AG10803 (cell line): ENCODE measurements around the gene SIGLEC6.

Experiments
- DNase-seq: peaks from one replicate; pipeline ENCODE4 v3.0.0; 2010; ENCODE audit warnings: low read depth
- H3K4me3 ChIP-seq: 2 replicates; pipeline ENCODE4 v1.5.1; 2011; ENCODE audit warnings: mild to moderate bottlenecking, low read length, control low read depth
- CTCF ChIP-seq: conservative IDR thresholded peaks from 2 replicates; pipeline ENCODE4 v1.5.1; 2011; ENCODE audit warnings: mild to moderate bottlenecking, low read length, control low read depth, inconsistent platforms

Gene SIGLEC6

DNA sequence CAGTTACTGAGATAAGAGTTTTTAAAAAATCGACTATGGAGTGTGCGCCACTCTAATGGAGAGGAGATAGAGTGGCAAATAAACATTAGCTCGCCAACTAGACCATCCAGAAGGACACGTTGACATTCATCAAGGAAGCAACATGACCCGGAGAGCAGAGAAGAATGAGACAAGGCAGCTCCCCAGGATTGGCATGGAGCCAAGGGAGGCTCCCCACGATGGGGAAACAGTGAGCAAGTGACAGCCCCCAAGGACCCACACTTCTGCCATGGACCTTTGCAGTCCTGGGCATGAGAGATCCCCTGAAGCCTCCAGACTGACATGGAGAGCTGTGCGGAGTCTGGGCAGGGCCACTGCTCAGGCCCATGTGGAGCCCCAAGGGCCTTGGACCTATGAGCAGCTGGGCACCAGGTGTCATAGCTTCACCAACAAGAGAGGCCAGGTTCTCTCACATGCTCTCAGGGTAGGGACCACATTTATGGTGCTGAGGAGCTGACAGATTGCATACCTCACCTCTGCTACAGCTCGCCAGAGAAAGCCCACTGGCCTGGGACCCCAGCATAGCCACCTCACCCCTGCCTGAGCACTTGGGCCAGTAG is 6.7 kb downstream of the SIGLEC6 start:
- no peak overlapping the region for H3K4me3 ChIP-seq
- no peak for TF ChIP-seq CTCF
- no peak for DNase-seq

DNA sequence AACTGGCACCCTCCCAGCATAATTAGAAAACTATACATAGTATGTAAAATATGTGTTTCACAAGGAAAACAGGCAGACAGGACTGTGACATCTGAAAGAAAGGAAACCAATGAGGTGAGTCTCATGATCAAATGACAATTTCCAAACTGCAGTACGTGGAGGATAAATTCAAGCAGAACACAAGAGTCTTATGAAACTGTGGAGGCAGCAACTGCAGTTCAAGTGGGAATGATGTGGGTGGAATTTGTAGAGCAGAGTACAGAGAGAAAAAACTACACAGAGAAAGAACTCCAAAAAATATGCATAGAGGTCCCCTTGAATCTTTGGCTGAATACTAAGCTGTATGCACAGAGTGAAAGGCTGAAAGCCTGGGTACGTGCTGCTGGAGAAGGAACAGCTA is 9.7 kb downstream of the SIGLEC6 start:
- no peak overlapping the region for H3K4me3 ChIP-seq
- TF ChIP-seq CTCF: no peak
- no peak for DNase-seq

DNA sequence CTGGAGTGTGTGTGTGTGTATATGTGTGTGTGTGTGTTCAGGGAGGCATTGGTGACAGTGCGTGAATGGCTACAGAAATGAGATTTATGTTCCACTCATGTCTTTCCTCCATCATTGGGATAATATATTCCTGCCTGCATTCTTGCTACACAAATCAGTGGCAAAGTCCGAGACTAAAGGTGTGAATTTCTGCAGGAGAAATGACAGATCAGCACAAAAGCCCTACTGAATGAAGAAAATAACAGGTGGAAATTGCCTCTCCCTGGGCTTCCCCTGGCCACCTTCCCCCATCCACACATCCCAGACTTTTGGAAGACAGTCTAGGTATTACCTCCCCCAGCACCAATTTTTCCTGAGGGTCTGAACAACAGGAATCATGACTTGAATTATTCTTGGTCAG is 10.1 kb downstream of the SIGLEC6 start:
- no peak for TF ChIP-seq CTCF
- no peak for DNase-seq
- H3K4me3 ChIP-seq: no peak overlapping the region

DNA sequence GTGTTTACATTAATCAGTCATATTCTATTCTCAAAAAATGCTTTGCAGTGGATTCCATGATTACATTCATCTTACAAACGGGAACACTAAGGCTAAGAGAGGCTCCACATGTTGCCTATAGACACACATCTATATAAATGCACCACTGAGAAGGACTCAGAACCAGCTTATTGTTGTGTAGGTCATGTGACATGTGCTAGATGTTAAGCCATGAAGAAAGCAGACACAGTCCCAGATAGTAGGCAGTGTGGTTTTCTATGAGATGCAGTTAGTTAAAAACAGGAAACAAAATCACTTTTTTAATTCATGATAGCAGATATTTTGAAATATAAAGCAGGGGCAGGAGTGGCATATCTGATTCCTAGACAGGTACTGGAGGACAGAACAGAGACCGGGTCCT is 10.7 kb downstream of the SIGLEC6 start:
- no peak for DNase-seq
- no peak overlapping the region for H3K4me3 ChIP-seq
- no peak for TF ChIP-seq CTCF

DNA sequence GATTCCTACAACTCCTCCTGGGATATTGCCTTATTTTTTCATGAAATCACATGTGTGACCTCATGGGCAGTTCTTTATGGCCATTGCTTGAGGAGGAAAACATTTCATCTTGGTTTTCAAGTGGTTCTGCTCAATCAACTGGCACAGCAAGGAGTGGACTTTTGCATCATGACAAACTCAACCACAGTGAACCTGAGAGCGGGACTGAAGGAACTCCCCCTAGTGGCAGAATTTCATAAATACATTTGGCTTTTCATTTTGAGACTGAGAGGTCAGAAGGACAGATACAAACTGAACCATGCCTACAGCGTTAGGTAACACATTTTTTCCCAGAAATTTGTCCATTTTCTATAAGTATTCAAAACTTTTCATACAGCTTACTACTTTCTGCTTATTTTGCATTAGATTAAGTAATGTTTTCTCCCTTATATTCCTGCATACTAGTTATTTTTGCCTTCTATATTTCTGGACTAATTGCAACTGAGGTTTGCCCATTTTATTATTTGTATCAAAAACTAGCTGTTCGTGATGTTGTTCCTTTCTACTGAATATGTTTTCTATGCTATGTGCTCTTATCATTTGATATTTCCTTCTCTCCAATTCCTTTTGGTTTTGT is 16.5 kb downstream of the SIGLEC6 start:
- H3K4me3 ChIP-seq: no peak overlapping the region
- peak; percentile 56 for DNase-seq
- TF ChIP-seq CTCF: peak; percentile 81

DNA sequence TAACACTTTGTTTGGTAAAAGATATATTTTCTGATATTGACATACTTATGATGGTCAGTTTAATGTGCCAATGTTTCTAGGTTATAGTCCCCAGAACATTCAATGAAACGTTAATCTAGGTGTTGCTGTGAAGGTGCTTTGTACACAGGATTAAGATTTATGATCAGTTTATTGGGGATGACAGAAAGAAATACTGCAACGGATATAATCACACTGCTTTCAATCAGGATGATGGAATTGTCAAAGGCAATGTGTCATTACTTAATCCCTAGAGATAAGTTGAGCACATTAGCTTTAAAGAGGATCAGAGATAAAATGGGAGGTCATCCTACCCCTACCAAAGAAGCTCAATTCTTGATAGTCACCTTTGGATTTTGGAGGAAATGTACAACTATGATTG is 17.5 kb downstream of the SIGLEC6 start:
- no peak for DNase-seq
- TF ChIP-seq CTCF: no peak
- no peak overlapping the region for H3K4me3 ChIP-seq

GRCh38 chr19:51511353-51511752 is 20.1 kb downstream of the SIGLEC6 start:
- TF ChIP-seq CTCF: peak; percentile 25
- DNase-seq: no peak
- no peak overlapping the region for H3K4me3 ChIP-seq
